Measurements from ENCODE around the gene HDAC9.

Gene HDAC9

DNA sequence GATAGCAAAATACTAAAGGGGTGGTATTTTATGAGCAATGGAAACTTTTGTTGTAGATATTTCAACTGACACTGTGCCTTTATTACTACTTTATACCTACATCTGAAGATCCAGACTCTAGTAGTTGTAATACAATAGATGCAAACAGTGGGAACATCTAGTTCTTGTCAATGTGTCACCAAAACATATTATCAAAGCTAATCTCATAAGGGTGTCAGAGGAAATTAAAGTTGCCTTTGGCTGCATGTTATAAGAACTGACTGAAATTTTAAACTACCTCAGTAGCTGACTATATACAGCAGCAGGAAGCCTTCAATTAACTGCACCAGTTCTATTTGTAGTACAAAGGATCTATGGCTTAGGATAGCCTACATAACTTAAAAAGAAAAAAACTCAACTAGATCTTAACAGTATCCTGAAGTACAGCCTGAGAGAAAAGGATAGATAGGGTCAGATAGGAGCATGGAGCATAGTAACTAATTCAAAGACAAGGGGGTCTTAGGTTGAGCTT is 30.9 kb downstream of the HDAC9 start:
- no peak for DNase-seq

DNA sequence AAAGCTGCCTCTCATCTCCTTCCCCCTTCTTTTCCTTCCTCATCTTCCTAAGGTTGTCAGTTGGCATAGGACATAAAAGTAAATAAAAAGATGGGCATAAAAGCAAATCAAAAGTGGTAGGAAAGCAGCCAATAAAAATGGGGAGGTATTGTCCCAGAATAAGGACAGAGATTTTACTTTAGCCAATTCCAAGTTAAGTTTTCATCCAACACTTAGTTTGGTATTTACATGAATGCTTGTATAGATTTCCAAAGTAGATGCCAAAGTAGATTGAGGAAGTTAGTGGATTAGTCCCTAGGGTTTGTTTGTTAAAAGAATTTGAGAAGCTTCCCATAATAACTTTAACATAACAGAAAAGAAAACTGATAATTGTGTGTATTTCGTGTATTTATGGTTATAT is 33.7 kb downstream of the HDAC9 start:
- no peak for DNase-seq

DNA sequence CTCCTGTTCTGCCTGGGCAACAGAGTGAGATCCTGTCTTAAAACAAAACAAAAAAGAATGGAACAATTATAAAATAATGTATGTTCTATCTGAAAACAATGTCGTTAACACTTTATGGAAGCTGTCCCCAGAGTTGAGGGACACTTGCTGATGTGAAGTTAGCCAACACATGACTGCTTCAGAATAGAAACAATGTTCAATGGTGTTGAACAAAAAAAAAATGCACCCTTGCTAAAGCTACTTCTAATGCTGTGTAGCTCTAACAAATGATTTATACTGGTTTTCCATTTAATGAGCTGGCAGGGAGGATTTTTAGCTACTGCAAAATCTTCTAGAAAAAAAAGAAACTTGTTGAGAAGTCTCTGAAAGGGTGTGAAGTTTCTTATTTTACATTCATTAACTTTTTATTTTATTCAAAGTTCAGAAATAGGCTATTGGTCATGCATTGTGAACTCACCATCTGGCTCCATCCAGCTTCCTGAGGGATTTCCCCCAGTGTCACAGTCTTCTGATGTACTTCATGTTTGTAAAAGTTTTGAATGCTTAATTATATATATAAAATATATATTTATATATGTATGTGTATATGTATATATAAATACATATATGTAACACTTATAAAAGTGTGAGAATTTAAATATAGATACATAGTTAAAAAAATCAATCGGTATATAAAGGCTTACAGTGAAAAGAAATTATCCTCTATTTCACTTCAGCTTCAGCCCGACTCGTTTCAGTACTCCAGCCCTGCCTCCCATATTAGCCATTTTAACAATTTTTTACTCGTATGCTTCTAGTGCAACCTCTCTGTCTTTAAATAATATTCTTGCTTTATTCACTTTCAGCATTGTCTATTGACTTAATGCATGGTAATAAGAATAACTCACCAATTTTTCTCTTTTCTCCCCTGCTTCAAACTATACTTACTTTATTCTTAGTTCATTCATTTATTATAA is 35.0 kb downstream of the HDAC9 start:
- DNase-seq: no peak

GRCh38 chr7:18531539-18531938 is 36.0 kb downstream of the HDAC9 start:
- DNase-seq: no peak

- DNase-seq: no peak
These were observed 37.3 kb downstream of the HDAC9 start for GRCh38 chr7:18532813-18533212.

DNA sequence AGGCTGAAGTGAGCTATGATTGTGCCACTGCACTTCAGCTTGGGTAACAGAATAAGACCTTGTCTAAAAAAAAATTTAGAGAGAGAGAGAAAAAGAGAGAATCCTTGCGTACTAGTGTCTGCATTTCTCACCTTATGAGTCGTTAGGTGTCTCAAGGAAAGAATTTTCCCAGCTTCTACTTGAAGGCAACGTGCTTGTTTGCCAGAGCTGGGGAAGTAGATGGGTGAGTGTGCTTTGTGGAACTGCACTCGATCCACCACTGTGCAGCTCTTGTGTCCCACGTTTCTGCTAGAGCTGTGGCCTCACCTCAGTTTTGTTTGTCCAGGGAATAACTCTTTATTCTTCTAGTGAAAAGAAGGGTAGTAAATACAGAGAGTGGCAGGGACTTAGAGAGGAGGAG is 38.9 kb downstream of the HDAC9 start:
- DNase-seq: no peak

DNA sequence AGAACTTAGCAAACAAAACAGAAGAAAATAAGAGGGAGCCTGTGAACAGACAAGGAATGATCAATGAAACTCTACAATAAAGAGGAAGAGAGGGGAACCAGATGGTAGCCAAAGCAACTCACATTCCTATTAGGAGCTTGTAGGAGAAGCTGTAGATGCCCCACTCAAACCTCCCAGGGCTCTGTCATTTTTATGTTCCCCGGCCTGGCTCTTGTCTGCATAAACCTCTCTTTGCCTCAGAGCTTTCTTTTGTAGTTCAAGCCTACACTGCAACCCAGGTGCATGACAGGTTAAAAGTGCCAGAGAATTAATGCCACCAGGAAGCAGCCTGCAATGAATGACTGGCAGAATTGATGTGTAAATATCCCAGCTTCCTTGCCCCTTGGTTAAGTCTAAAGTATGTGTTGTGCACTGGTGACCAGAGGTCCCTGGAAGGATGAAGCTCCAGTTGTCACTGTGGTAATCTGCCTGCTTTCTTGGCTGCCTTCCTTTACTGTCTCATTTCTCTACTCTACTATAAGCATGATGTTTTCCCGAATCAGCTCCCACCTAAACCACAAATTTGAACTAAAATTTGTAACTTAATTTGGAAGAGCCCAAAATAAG is 40.4 kb downstream of the HDAC9 start:
- no peak for DNase-seq

- no peak for DNase-seq
These were observed 40.9 kb downstream of the HDAC9 start for GRCh38 chr7:18536486-18536885.

DNA sequence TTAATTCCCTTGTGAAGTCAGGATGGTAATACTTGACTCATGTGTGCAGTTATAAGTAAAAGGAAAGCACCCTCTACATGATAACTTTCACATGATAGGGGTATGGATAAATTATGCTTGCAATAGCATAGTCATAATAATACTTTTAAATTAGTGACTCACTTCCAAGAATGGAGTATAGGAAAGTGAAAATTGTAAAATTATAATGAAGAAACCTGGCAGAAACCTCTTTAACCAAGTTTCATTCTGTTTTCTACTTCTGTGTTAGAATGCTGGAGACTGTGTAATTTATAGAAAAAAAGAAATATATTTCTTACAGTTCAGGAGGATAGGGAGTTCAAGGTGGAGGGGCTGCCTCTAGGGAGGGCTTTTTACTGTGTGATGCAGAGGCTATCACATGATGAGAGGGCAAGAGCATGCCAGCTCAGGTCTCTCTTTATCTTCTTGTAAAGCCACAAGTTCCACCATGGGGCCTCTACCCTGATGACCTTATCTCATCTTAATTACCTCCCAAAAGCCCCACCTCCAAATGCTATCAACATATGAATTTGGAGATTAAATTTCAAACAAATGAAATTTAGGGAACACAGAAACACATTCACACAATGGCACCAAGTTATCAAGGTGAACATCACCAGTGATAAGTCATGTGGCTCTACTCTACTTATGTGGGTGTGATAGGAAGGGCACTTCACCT is 43.2 kb downstream of the HDAC9 start:
- DNase-seq: no peak

GRCh38 chr7:18540396-18540795 is 44.8 kb downstream of the HDAC9 start:
- DNase-seq: no peak

DNA sequence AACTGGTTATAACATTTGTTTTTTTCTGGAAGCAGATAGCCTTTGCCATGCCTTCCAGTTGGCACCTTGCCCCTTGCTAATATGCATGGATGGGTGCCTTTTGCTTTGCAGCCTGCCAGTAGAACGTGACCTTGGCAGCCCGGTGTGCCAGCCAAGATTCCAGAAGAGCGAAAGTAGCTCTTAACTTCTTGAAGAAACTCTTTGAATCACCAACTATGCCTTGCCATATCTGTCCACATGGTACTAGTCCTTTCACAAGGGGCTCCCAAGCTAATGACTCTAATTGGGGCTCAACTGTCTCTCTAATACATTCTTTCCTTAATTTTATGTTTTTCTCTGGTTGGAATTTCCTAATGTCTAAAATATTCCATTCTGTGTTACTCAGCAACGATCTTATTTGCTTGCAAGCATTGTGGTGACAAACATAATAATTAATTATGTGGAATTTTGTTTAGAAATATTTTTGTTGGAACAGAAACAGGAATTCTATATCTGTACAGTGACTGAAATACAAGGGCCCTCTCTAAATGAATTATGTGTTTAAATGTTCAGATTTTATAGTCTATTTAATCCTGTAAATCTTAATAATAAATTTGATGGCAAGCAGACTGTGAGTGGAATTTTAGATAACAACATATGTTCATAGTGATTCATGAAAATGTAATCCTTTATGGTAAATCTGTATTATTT is 45.8 kb downstream of the HDAC9 start:
- no peak for DNase-seq

GRCh38 chr7:18541871-18542212 is 46.3 kb downstream of the HDAC9 start:
- DNase-seq: no peak

- no peak for DNase-seq
These were observed 51.0 kb downstream of the HDAC9 start for GRCh38 chr7:18546576-18546975.

GRCh38 chr7:18547509-18548187 is 52.1 kb downstream of the HDAC9 start:
- no peak for DNase-seq

- no peak for DNase-seq
These were observed 53.0 kb downstream of the HDAC9 start for GRCh38 chr7:18548534-18548933.

DNA sequence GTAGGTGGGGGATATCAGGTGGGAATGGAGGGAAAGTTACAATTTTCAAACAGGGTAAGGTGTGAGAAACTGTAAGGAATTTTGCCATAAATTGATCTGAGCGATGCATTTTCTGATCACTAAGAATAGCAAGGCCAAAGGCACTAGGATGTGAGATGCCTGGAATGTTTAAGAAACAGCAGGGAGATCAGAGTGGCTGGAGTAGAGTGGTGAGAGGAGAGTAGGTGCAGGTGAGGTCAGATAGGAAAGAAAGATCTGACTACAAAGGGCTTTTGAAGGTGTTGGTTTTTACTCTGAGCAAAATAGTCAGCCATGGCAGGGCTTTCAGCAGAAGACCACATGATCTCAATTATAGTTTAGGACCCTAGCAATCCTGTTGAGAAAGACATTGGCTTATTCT is 55.0 kb downstream of the HDAC9 start:
- DNase-seq: no peak

DNA sequence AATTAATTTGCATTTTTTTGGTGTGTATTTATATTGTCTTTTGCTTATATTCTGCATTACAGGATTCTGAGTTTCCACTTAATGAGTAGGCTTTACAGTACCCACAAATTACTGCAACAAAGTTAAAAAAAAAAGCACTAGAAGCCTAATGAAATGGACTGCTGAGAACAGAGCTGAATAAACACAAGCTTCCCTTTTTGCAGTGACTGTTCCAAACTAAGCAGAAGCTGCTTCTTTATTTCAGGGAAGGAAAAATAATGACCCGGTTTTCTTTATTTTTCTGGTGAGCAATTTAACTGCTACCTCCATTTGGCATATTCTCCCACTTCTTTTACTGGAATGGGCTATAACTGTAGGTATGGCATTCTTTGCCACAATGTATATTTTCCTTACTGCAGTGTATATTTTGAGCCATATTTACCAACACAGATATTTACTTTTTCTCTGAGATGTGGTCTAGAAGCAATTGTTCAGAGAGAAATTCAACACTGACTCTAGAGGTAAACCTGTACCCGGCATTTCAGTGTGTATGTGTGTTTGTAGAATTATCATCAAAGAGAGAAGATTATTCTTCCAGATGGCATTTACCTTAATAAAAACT is 56.9 kb downstream of the HDAC9 start:
- DNase-seq: no peak

GRCh38 chr7:18552943-18553604 is 57.5 kb downstream of the HDAC9 start:
- no peak for DNase-seq

DNA sequence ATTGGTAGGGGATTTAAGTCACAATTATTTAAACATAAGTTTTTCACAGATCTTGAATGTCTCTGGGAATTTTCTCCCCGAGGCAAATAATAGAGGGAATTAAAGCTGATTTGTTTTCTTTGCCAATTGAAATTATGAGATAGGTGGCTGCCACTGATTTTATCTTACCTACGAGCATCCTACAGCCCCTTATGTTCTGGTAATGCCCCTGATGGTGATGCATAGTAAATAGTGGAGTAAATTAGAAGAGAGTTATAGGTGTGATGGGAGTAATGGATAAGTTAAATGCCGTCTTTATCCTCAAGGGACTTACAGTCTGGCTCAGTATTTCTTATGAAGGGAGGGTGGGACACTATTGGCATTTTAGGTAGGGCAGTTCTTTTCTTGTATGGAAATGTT is 58.1 kb downstream of the HDAC9 start:
- no peak for DNase-seq

GRCh38 chr7:18555120-18555519 is 59.6 kb downstream of the HDAC9 start:
- no peak for DNase-seq

GRCh38 chr7:18555968-18556367 is 60.4 kb downstream of the HDAC9 start:
- no peak for DNase-seq
